Mesendoderm (in vitro differentiated cells): Measurements from ENCODE around the gene SDHAF4.

Experiments used
- DNase-seq: peaks from one replicate; pipeline ENCODE4 v3.0.0; 2013
- H2AK5ac ChIP-seq: 2 replicates; pipeline ENCODE4 v1.6.1; 2013; ENCODE audit warnings: low read length, inconsistent platforms
- H2BK120ac ChIP-seq: 2 replicates; pipeline ENCODE4 v1.6.1; 2013; ENCODE audit warnings: low read depth, mild to moderate bottlenecking, low read length, moderate library complexity, mixed read lengths
- H2BK15ac ChIP-seq: replicated peaks from 2 replicates; pipeline ENCODE4 v1.6.1; 2013; ENCODE audit warnings: low read depth, mild to moderate bottlenecking, moderate library complexity
- H2BK5ac ChIP-seq: 2 replicates; pipeline ENCODE4 v1.6.1; 2013; ENCODE audit warnings: low read length, inconsistent platforms
- H3K18ac ChIP-seq: 2 replicates; pipeline ENCODE4 v1.6.1; 2013; ENCODE audit warnings: mild to moderate bottlenecking, low read length, mixed read lengths
- H3K23ac ChIP-seq: one replicate; pipeline ENCODE4 v1.6.1; 2013; ENCODE audit warnings: low read length
- H3K27ac ChIP-seq: 2 replicates; pipeline ENCODE4 v1.5.1; 2013; ENCODE audit warnings: low read depth, mild to moderate bottlenecking, inconsistent platforms, low read length, moderate library complexity
- H3K27me3 ChIP-seq: 2 replicates; pipeline ENCODE4 v1.6.1; 2013; ENCODE audit warnings: low read length, control low read depth, mild to moderate bottlenecking, inconsistent platforms; ENCODE audit not compliant: insufficient read depth, poor library complexity
- H3K36me3 ChIP-seq: 2 replicates; pipeline ENCODE4 v1.6.1; 2013; ENCODE audit warnings: low read length, inconsistent platforms; ENCODE audit not compliant: control insufficient read depth, insufficient read depth
- H3K4ac ChIP-seq: one replicate; pipeline ENCODE4 v1.6.1; 2013; ENCODE audit warnings: low read depth, mild to moderate bottlenecking, low read length, moderate library complexity
- H3K4me1 ChIP-seq: 2 replicates; pipeline ENCODE4 v1.6.1; 2013; ENCODE audit warnings: low read depth, low read length, inconsistent platforms; ENCODE audit not compliant: control insufficient read depth
- H3K4me2 ChIP-seq: 2 replicates; pipeline ENCODE4 v1.6.1; 2013; ENCODE audit warnings: low read length
- H3K4me3 ChIP-seq: 2 replicates; pipeline ENCODE4 v1.5.1; 2013; ENCODE audit warnings: mild to moderate bottlenecking, low read length
- H3K56ac ChIP-seq: one replicate; pipeline ENCODE4 v1.6.1; 2013; ENCODE audit warnings: low read length
- H3K79me1 ChIP-seq: 2 replicates; pipeline ENCODE4 v1.6.1; 2013; ENCODE audit warnings: low read length, inconsistent platforms
- H3K79me2 ChIP-seq: 2 replicates; pipeline ENCODE4 v1.6.1; 2013; ENCODE audit warnings: mild to moderate bottlenecking, low read length; ENCODE audit not compliant: control insufficient read depth, insufficient read depth
- H3K9ac ChIP-seq: 2 replicates; pipeline ENCODE4 v1.6.1; 2013; ENCODE audit warnings: low read length, inconsistent platforms
- H4K5ac ChIP-seq: one replicate; pipeline ENCODE4 v1.6.1; 2013; ENCODE audit warnings: low read length
- H4K8ac ChIP-seq: one replicate; pipeline ENCODE4 v1.6.1; 2013; ENCODE audit warnings: low read depth, mild to moderate bottlenecking, control low read depth, low read length, moderate library complexity
- WGBS: extraction: QIAGEN DNeasy Blood & Tissue Kit; methylation state at CpG from one replicate; pipeline ENCODE4 v1.1.7; 2013; ENCODE audit warnings: low lambda C conversion rate, missing lambda C conversion rate; ENCODE audit not compliant: insufficient coverage; ENCODE audit errors: extremely low coverage; 5-methylcytosine and 5-hydroxymethylcytosine counted together

SDHAF4 gene

DNA sequence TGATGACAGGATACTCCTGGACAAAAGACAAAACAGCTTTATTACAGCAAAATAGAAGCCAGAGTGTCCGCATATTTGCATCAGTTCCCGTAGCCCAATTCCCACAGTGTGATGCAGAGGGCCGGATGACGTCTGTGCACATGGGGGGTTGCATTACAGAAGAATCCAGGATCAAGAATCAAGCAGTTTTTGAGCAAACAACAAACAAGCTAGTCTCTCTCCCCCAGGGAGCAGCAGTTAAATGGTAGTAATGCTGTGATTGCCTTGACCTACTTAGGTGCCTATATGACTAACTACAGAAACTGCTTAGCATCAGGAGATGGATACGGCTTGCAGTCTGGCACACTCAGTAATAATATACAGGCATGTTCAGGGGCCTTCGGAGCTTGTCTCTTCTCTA is 3.2 kb upstream of the SDHAF4 start:
- H3K27me3 ChIP-seq: no peaks in the 10 kb centered on the region
- H3K4me1 ChIP-seq: peaks cover 2% of the 10 kb centered on the region
- H3K79me1 ChIP-seq: no peaks in the 10 kb centered on the region

DNA sequence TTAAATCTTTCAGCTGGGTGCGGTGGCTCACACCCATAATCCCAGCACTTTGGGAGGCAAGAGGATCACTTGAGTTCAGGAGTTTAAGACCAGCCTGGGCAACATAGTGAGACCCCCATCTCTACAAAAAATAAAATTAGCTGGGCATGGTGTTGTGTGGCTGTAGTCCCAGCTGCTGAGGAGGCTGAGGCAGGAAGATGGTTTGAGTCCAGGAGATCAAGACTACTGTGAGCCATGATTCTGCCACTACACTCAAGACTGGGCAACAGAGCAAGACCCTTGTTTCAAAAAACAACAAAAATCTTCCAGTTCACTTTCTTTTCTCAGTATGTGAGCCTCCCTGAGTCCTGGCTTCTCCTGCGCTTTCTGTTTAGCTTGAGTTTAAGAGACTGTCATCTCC is 7.9 kb downstream of the SDHAF4 start:
- Histone ChIP-seq H3K36me3 (no peaks in the 10 kb centered on the region), H3K9ac (no peak overlapping the region), H4K8ac (no peak overlapping the region), H2AK5ac (no peak overlapping the region), H2BK15ac (no peak overlapping the region), H3K23ac (no peak overlapping the region), H2BK5ac (no peak overlapping the region), H3K79me2 (no peaks in the 10 kb centered on the region), H3K4me3 (no peak overlapping the region), H2BK120ac (no peak overlapping the region), H3K4me2 (no peak overlapping the region), H3K4me1 (no peaks in the 10 kb centered on the region), H3K27me3 (no peaks in the 10 kb centered on the region), H3K79me1 (no peaks in the 10 kb centered on the region), H3K18ac (no peak overlapping the region), H3K27ac (no peak overlapping the region), H3K4ac (no peak overlapping the region), H3K56ac (no peak overlapping the region), H4K5ac (no peak overlapping the region)
- no peak for DNase-seq
- WGBS: no CpG with 5 or more reads among the region's 2 CpGs

More for the DNA sequence above, 3.2 kb upstream of the SDHAF4 start:
- Histone ChIP-seq H2BK5ac (no peak overlapping the region), H3K4me2 (no peak overlapping the region), H3K4me3 (no peak overlapping the region), H3K56ac (no peak overlapping the region), H3K4ac (no peak overlapping the region), H3K23ac (no peak overlapping the region), H3K36me3 (no peaks in the 10 kb centered on the region), H3K79me2 (no peaks in the 10 kb centered on the region), H2BK120ac (no peak overlapping the region), H3K18ac (no peak overlapping the region), H4K5ac (no peak overlapping the region), H2AK5ac (no peak overlapping the region), H2BK15ac (no peak overlapping the region), H3K9ac (no peak overlapping the region), H4K8ac (no peak overlapping the region), H3K27ac (no peak overlapping the region)
- DNase-seq: no peak
- WGBS: no CpG with 5 or more reads among the region's 6 CpGs

DNA sequence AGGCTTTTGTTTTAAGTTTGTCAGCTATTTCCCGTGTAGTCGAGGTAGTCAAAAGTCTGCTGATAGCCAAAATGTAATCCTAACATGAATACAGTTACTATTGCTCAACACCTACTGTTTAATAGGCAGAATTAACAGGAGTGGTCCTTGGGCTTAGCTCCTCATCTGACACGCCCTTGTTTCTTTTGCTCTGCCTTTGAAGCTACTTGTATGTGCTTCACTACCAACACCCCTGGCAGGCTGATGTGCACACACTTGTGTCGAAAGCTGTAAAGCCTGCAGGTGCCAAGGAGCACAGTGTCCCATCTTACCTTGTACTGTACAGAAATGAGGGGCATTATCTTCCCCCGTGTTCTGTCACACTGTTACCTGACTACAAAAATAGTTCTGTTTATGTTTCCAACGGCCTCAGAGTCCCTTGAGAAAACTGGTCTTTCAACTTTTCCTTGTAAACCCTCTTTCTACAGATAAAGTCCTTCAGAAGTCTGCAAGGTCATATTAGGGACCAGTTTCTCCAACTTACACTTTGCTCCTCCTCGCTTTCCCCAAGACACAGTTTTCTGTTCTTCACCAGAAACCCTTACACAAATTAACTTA is 9.3 kb downstream of the SDHAF4 start:
- Histone ChIP-seq H3K79me2 (no peaks in the 10 kb centered on the region), H3K4me1 (no peaks in the 10 kb centered on the region), H3K18ac (no peak overlapping the region), H4K5ac (no peak overlapping the region), H3K4me2 (no peak overlapping the region), H2BK5ac (no peak overlapping the region), H4K8ac (no peak overlapping the region), H3K4me3 (no peak overlapping the region), H3K27ac (no peak overlapping the region), H3K27me3 (no peaks in the 10 kb centered on the region), H2BK120ac (no peak overlapping the region), H3K56ac (no peak overlapping the region), H3K9ac (no peak overlapping the region), H2AK5ac (no peak overlapping the region), H3K36me3 (no peaks in the 10 kb centered on the region), H3K23ac (no peak overlapping the region), H3K4ac (no peak overlapping the region), H2BK15ac (no peak overlapping the region), H3K79me1 (no peaks in the 10 kb centered on the region)
- WGBS: no CpG with 5 or more reads among the region's 7 CpGs
- DNase-seq: no peak

DNA sequence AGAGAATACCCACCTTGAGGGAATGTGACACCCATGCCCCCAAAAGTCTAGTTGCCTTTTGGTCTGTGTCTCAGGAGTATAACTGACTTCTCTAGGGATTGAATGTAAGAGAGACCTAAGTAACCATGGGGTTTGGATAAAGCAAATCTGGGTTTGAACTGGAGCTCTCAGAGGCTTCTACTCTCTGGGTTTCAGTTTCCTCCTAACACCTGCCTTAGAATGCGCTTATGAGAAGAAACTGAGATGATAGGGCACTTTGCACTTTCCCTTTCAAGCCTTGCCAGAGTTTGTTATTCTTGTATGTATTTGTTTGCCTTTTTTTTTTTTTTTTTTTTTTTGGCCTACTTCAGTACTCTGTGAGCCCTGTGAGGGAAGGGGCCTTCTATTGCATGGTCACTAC is 19.4 kb downstream of the SDHAF4 start:
- no peak overlapping the region for H2BK120ac ChIP-seq
- H2AK5ac ChIP-seq: no peak overlapping the region
- no peak overlapping the region for H4K5ac ChIP-seq
- no peak overlapping the region for H3K4me3 ChIP-seq
- H3K27ac ChIP-seq: no peak overlapping the region
- WGBS: no CpG with 5 or more reads among the region's 1 CpG
- no peak overlapping the region for H2BK5ac ChIP-seq
- no peaks in the 10 kb centered on the region for H3K36me3 ChIP-seq
- H3K4me1 ChIP-seq: no peaks in the 10 kb centered on the region
- H3K79me2 ChIP-seq: no peaks in the 10 kb centered on the region
- DNase-seq: no peak
- no peak overlapping the region for H3K4ac ChIP-seq
- H3K56ac ChIP-seq: no peak overlapping the region
- H4K8ac ChIP-seq: no peak overlapping the region
- H2BK15ac ChIP-seq: no peak overlapping the region
- no peak overlapping the region for H3K23ac ChIP-seq
- H3K4me2 ChIP-seq: no peak overlapping the region
- no peaks in the 10 kb centered on the region for H3K27me3 ChIP-seq
- no peaks in the 10 kb centered on the region for H3K79me1 ChIP-seq
- no peak overlapping the region for H3K18ac ChIP-seq
- no peak overlapping the region for H3K9ac ChIP-seq

DNA sequence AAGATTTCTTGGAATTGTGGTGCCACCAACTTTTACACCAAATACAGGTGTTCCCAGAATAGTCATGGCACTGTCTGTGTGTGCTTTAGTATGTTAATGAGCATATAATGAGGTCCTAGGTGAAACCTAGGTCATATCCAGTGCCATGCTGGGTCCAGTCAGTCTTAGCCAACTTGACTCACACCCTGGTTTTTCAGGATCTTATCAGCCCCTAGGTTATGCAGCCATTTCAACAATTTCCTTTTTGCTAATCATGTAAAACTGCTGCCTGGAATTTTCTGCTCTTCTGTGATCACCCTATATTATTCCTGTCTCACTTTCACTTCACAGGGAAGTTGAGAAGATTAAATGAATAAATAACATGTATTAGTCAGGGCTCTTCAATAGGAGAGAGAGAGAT is 23.7 kb downstream of the SDHAF4 start:
- no peak overlapping the region for H3K4ac ChIP-seq
- H3K4me1 ChIP-seq: no peaks in the 10 kb centered on the region
- no peak overlapping the region for H2BK15ac ChIP-seq
- no peak overlapping the region for H4K8ac ChIP-seq
- no peak overlapping the region for H2BK5ac ChIP-seq
- H3K27ac ChIP-seq: no peak overlapping the region
- H3K23ac ChIP-seq: no peak overlapping the region
- no peak overlapping the region for H2AK5ac ChIP-seq
- no peak overlapping the region for H3K18ac ChIP-seq
- DNase-seq: peak; percentile 48
- H3K27me3 ChIP-seq: no peaks in the 10 kb centered on the region
- H3K79me2 ChIP-seq: no peaks in the 10 kb centered on the region
- H3K79me1 ChIP-seq: no peaks in the 10 kb centered on the region
- H2BK120ac ChIP-seq: no peak overlapping the region
- no peak overlapping the region for H3K56ac ChIP-seq
- H3K36me3 ChIP-seq: no peaks in the 10 kb centered on the region
- H4K5ac ChIP-seq: no peak overlapping the region
- H3K4me2 ChIP-seq: no peak overlapping the region
- H3K4me3 ChIP-seq: no peak overlapping the region
- H3K9ac ChIP-seq: no peak overlapping the region

DNA sequence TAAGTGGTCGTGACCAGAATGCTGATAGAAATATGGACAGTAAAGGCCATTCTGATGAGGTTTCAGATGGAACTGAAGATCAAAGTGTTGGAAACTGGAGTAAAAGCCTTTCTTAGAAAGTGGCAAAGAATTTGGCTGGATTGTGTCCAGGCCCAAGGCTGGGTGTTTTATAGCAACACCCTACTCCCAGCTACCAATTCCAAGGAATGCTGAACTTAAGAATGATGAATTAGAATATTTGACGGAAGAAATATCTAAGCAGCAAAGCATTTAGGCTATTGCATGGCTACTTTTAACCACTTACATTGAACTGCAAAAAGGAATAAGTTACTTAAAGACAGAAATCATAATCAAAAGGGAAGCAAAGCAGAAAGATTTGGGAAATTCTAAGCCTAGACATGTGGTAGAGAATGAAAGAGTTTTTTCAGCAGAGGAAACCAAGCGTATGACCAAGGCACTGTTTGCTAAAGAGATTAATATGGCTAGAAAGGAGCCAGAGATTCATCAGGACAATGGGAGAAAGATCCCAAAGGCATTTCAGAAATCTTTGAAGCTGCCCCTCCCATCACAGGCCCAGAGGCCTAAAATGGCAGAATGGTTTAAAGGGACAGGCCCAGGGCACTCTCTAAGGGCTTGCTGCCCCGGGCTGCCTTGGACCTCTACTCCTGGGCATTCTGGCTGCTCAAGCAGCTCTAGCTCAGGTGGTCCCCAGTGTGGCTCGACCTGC is 25.8 kb downstream of the SDHAF4 start:
- Histone ChIP-seq H3K56ac (no peak overlapping the region), H3K36me3 (no peaks in the 10 kb centered on the region)
- WGBS: no CpG with 5 or more reads among the region's 5 CpGs

More for the DNA sequence above, 25.8 kb downstream of the SDHAF4 start:
- Histone ChIP-seq H2BK5ac (no peak overlapping the region), H3K4me3 (no peak overlapping the region), H4K5ac (no peak overlapping the region), H3K18ac (no peak overlapping the region), H3K4me2 (no peak overlapping the region), H3K27ac (no peak overlapping the region), H2AK5ac (no peak overlapping the region), H4K8ac (no peak overlapping the region), H2BK120ac (no peak overlapping the region), H2BK15ac (no peak overlapping the region), H3K79me1 (no peaks in the 10 kb centered on the region), H3K27me3 (no peaks in the 10 kb centered on the region), H3K79me2 (no peaks in the 10 kb centered on the region), H3K4me1 (no peaks in the 10 kb centered on the region), H3K23ac (no peak overlapping the region), H3K9ac (no peak overlapping the region), H3K4ac (no peak overlapping the region)
- peak; percentile 36 for DNase-seq
